GM21526 (cell line): Measurements from ENCODE around the gene ZNF296.

ENCODE experiments used
- ATAC-seq: cut with Tn5 transposase; IDR thresholded peaks from one replicate; pipeline ENCODE4 v1.9.1; 2021; ENCODE audit warnings: moderate library complexity; ENCODE audit not compliant: unreplicated experiment, low FRiP score

ZNF296 gene

GRCh38 chr19:45103508-45104319 is 27.4 kb upstream of the ZNF296 start:
- no peak for ATAC-seq

DNA sequence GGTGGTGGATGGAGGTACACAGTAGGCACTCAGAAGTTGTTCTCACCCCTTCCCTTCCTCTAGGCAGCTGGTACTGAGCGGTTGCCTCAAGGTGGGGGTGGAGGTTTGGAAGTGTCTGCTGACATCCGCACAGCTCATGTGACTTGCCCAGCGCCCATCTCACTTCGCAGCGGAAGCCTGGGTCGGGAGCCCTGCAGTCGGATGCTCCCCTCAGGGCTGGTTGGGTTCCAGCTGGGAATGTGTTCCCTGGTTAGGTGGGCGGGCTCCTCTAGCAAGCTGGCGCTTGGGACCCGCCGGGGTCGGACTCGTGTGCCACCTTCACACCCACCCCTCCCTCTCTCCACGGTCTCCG is 26.9 kb upstream of the ZNF296 start:
- ATAC-seq, result no peak

DNA sequence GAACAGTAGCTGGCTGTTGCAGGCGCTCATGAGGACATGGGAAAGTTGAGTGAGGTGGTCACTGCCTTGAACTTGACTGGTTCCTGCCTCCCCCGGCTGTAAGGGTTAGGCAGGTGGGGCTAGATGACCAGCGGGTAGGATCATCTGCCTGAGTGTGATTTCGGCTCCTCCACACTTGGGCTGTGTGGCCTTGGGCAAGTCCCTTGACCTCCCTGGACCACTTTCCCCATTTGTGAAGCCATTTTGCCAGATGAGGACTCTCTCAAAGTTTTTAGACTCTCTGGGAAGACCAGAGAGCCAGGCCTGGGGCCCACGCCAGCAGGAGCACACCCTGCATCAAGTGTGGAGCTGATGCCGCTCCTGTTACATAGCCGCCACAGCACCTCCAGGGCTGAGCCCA is 26.2 kb upstream of the ZNF296 start:
- ATAC-seq, result no peak

- no peak for ATAC-seq
Measured at GRCh38 chr19:45101806-45102205, 25.5 kb upstream of the ZNF296 start.

DNA sequence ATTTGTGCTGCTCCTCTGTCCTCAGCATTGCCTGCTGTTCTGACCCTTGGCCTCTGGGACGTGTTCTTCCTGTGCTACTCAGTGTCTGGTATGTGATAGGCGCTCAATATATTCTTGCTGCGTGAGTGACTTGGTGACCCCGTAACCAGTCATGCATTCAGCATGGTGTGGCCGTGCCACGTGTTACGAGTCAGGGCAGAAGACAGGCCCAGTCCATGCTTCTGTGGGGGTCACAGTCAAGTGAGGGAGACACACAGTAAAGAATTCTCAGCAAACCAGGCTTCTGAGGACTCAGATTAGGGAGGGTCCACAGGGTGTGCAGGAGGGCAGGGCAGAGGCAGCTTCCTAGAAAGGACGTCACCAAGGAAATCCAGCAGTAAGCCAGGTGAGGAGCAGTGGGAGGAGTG is 24.6 kb upstream of the ZNF296 start:
- no peak for ATAC-seq

- ATAC-seq, result no peak
Measured at GRCh38 chr19:45100201-45100600, 23.9 kb upstream of the ZNF296 start.

DNA sequence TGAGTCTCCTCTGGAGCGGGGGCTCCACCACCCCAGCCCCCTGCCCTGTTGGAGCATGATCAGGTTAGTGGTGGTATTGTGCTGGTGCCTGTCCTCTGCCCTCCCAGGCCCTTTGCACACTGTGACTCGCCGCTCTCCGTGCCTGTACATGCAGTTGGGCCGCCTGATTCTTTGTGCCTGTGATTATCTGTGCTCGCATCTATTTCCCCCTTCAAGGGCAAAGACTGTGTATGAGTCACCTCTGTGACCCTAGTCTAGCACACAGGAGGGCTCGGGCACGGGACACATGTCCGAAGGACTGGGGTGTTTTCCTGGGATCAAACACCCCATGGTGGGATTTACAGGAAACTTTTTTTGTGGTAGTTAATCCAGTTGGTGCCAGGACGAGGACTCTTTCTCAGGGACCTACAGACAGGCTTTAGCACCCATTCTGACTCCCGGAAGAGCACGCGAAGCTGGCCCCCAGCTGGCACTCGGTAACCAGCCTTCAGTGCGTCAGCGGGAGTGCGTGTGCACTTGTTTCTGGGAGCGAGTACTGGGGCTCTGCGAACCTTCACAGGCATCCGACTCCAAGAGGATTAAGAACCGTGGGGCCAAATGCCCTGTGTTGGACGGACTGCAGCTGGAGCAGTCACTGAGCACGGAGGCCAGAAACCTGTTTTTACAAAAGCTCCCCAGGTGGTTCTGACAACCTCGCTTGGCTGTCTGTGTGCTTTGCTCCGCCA is 23.4 kb upstream of the ZNF296 start:
- ATAC-seq, result no peak

- no peak for ATAC-seq
Measured at GRCh38 chr19:45098521-45099466, 22.5 kb upstream of the ZNF296 start.

- no peak for ATAC-seq
Measured at GRCh38 chr19:45097776-45098520, 21.7 kb upstream of the ZNF296 start.

DNA sequence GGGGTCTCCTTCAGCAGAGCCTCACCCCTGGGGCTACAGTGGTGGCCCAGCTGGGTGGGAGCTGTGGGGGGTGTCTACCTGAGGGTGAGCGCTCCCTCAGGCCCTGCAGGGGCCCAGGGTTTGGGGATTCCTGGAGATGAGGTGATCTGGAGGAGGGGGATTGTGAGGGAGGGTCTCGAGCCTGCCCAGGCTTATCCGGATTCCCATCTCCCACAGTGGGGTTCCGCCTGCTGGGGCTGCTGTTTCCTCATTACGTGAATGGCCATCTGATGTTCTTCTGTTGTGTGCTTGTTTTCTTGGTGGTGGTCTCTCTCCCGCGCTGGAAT is 21.1 kb upstream of the ZNF296 start:
- no peak for ATAC-seq

- no peak for ATAC-seq
Measured at GRCh38 chr19:45096700-45097099, 20.4 kb upstream of the ZNF296 start.

GRCh38 chr19:45095496-45096413 is 19.5 kb upstream of the ZNF296 start:
- no peak for ATAC-seq

DNA sequence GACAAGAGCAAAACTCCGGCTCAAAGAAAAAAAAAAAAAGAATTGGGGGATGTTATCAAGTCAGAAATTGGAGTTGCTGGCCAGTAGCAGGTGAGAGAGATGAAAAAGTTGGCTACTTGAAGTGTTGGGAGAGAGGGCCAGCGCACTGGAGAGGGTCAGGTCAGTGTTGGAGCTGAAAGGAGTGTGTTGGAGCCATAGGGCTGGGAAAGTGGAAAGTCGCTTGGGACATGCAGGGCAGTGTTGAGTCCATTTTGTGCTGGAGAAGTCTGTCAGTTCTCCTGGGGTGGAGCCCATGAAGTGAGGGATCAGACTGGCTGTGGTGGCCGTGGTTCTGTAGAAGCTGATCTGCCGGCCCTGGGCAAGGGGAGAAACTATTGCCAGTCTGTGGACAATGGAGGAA is 18.4 kb upstream of the ZNF296 start:
- ATAC-seq, result no peak

- no peak for ATAC-seq
Measured at GRCh38 chr19:45094137-45094536, 17.9 kb upstream of the ZNF296 start.

GRCh38 chr19:45092747-45093678 is 16.7 kb upstream of the ZNF296 start, which contains the start of gene PPP1R37:
PPP1R37 (plus strand) TSS chr19:45093179; CDS start chr19:45093326, 147 bp downstream.
- ATAC-seq, result peak; percentile 47

DNA sequence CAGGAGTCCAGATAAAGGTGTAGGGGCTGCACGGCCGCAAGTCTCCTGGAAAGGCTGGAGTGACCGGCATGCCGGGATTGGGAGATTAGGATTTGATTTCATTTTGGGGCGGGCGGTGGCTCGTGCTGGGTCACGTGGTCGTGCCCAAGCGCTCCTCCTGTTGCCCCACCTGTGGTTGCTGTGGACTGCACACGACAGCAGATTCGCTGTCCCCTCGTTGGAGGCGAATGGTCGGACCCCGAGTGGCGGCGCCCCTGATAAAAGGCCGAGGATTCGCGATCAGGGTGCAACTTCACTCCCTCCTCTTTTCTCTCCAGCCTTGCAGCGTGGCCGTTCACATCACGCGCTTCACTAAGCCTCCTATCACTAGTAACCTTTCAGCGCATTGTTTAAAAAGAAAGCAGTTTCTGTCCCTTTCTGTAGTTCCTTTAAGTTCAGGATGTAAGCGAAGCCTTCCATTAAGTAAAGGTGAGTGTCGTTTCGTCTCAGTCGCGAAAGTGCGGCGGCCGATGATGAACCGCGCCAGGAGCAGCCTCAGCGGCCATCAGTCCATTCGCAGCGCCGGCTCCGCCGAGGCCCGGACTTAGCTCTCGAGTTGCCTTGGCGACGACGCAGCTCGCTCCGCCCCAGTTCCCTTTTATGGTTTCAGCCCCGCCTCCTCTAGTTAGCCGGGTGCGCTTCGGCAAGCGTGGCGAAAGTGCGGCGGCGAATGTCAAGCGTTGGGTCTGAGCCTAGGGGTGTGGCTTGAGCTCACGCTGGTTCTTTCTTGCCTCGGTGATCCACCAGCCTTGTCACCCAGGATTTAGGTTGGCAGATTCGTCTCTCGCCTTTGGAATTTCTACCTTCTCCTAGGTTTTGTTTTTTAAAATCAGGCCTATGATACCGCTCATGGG is 15.0 kb upstream of the ZNF296 start:
- ATAC-seq, result peak; percentile 56

DNA sequence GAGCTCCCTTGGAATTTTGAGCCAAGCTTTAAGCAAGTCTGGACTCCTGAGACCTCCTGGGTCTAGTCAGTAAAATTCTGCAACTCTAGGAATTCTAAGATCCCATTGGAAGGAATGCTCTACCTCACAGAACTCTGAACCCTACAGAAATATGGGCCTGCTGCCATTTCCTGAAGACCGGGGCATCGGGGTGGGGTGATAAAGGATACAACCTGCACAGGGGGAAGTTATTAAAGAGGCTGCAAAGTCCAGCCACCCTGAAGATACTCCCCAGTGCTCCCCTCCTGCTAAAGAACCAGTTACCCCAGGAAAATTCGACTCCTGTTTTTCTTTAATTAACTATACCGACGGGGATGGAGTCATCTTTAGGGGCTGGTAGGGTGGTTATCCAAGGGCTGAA is 14.3 kb upstream of the ZNF296 start:
- ATAC-seq, result no peak
